ENCODE data around the gene IFNLR1. TPM values are rescaled to one million over a fixed set of nuclear protein-coding genes. Genes with fewer than 3 reads are reported as not detected.

Gene IFNLR1
- total and polyA plus RNA-seq, 12 donors, result 1.8 to 11.5 (median 3.9) TPM

DNA sequence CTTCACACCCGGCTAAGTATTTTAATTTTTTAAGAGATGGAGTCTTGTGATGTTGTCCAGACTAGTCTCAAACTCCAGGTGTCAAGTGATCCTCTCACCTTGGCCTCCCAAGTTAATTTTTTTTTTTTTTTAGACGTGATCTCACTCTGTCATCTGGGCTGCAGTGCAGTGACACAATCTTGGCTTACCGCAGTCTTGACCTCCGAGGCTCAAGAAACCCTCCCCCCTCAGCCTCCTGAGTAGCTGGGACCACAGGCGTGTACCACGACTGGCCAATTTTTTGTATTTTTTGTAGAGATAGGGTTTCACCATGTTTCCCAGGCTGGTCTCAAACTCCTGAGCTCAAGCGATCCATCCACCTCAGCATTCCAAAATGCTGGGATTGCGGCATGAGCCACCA is 11.7 kb upstream of the IFNLR1 start:
- H3K36me3 ChIP-seq (replicated peaks in 1 of 2), result no peaks in the 10 kb centered on the region
- H3K4me3 ChIP-seq, result no peak overlapping the region
- H3K27me3 ChIP-seq, result no peaks in the 10 kb centered on the region
- H3K4me1 ChIP-seq (replicated peaks in 1 of 2), result no peaks in the 10 kb centered on the region
- no peaks in the 10 kb centered on the region for H3K9me3 ChIP-seq (replicated peaks in 1 of 3)
- intact Hi-C loops (cut with DNase I), result no loop called here
- H3K27ac ChIP-seq, result no peak overlapping the region
- TF ChIP-seq, protein P1, sequence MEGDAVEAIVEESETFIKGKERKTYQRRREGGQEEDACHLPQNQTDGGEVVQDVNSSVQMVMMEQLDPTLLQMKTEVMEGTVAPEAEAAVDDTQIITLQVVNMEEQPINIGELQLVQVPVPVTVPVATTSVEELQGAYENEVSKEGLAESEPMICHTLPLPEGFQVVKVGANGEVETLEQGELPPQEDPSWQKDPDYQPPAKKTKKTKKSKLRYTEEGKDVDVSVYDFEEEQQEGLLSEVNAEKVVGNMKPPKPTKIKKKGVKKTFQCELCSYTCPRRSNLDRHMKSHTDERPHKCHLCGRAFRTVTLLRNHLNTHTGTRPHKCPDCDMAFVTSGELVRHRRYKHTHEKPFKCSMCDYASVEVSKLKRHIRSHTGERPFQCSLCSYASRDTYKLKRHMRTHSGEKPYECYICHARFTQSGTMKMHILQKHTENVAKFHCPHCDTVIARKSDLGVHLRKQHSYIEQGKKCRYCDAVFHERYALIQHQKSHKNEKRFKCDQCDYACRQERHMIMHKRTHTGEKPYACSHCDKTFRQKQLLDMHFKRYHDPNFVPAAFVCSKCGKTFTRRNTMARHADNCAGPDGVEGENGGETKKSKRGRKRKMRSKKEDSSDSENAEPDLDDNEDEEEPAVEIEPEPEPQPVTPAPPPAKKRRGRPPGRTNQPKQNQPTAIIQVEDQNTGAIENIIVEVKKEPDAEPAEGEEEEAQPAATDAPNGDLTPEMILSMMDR (IDR thresholded peaks at IDR 0.05), result no peak
- TF ChIP-seq POLR2A (IDR thresholded peaks at IDR 0.05), result no peak
- WGBS, 4 donors, result 36 to 49% (median 43%) methylated on average over 8 of the region's 8 CpGs
- no peak for DNase-seq

- Histone ChIP-seq H3K4me3 (no peak overlapping the region), H3K9me3 (replicated peaks in 1 of 3) (no peaks in the 10 kb centered on the region), H3K4me1 (replicated peaks in 1 of 2) (peaks cover 0 to 7% of the 10 kb centered on the region in 2 donors), H3K36me3 (replicated peaks in 1 of 2) (no peaks in the 10 kb centered on the region), H3K27me3 (no peaks in the 10 kb centered on the region), H3K27ac (no peak overlapping the region)
- 81 to 86% (median 84%) methylated on average over 6 to 22 of the region's 22 CpGs for whole genome bisulfite sequencing, 4 donors
- TF ChIP-seq, protein P1 (IDR thresholded peaks at IDR 0.05), result no peak
- TF ChIP-seq POLR2A (IDR thresholded peaks at IDR 0.05), result no peak
- intact Hi-C loops (cut with DNase I), result no loop called here
- DNase-seq, result no peak
Observed at GRCh38 chr1:24195874-24196273, 8.8 kb upstream of the IFNLR1 start.

DNA sequence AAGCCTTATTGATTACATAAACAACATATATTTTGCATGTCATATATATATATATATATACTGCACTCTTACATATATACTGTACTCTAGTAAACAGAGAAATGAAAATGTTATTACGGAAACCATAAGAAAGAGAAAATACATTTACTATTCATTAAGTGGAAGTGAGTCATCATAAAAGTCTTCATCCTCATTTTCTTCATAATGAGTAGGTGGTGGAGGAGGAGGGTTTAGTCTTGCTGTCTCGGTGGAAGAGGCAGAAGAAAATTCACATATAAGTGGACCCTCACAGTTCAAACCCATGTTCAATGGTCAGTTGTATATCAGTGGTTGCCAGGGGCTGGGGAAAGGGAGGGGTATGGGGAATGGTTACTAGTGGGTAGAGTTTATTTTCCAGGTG is 8.0 kb upstream of the IFNLR1 start:
- no peak for TF ChIP-seq POLR2A (IDR thresholded peaks at IDR 0.05)
- TF ChIP-seq, protein P1 (IDR thresholded peaks at IDR 0.05), result no peak
- no peaks in the 10 kb centered on the region for H3K9me3 ChIP-seq (replicated peaks in 1 of 3)
- H3K27ac ChIP-seq, result no peak overlapping the region
- no peaks in the 10 kb centered on the region for H3K27me3 ChIP-seq
- no peaks in the 10 kb centered on the region for H3K36me3 ChIP-seq (replicated peaks in 1 of 2)
- H3K4me1 ChIP-seq (replicated peaks in 1 of 2), result peaks cover 0 to 7% of the 10 kb centered on the region in 2 donors
- WGBS, 4 donors, result 57 to 73% (median 68%) methylated on average over 2 of the region's 2 CpGs
- intact Hi-C loops (cut with DNase I), result no loop called here
- no peak overlapping the region for H3K4me3 ChIP-seq
- DNase-seq, result no peak

- Histone ChIP-seq H3K36me3 (replicated peaks in 1 of 2) (no peaks in the 10 kb centered on the region), H3K9me3 (replicated peaks in 1 of 3) (no peaks in the 10 kb centered on the region), H3K4me1 (replicated peaks in 1 of 2) (peaks cover 0 to 7% of the 10 kb centered on the region in 2 donors), H3K27me3 (no peaks in the 10 kb centered on the region), H3K4me3 (no peak overlapping the region), H3K27ac (no peak overlapping the region)
- intact Hi-C loops (cut with DNase I), result no loop called here
- 34 to 65% (median 39%) methylated on average over 2 to 4 of the region's 4 CpGs for WGBS, 4 donors
- DNase-seq, result peak in 2 of 7 donors; percentile 19 to 43
- no peak for TF ChIP-seq POLR2A (IDR thresholded peaks at IDR 0.05)
- TF ChIP-seq, protein P1 (IDR thresholded peaks at IDR 0.05), result no peak
Observed at GRCh38 chr1:24193046-24193445, 6.0 kb upstream of the IFNLR1 start.
